ENCODE data around the gene FAM89A. TPM values are rescaled to one million over a fixed set of nuclear protein-coding genes. Genes with fewer than 3 reads are reported as not detected.

The FAM89A gene
- total RNA-seq, 4 donors from 2014 or later = 63.1 to 106 (median 94.1) TPM

DNA sequence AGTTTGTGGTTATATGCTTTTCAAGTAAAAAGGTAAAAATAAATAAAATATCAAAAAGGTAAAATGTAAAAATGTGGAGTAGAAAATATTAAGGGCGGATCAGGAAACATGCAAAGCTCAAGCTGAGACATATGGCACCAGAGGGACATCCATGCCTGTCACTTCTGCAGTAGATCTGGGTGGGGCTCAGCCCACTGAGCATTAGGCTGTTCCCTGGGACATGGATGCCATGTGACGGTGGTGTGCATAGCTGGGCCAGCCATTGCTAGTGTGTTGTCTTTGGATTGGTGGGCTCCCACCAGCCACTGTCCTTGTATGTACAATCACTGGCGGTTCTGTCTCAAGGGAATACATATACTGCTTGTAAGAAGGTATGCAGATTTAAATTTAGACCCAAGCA is 64.4 kb downstream of the FAM89A start:
- intact Hi-C loops (cut with DNase I; ENCODE audit: low total_unique reads) = no loop called here
- no peak for TF ChIP-seq POLR2A (IDR thresholded peaks at IDR 0.05)
- TF ChIP-seq, protein P1, sequence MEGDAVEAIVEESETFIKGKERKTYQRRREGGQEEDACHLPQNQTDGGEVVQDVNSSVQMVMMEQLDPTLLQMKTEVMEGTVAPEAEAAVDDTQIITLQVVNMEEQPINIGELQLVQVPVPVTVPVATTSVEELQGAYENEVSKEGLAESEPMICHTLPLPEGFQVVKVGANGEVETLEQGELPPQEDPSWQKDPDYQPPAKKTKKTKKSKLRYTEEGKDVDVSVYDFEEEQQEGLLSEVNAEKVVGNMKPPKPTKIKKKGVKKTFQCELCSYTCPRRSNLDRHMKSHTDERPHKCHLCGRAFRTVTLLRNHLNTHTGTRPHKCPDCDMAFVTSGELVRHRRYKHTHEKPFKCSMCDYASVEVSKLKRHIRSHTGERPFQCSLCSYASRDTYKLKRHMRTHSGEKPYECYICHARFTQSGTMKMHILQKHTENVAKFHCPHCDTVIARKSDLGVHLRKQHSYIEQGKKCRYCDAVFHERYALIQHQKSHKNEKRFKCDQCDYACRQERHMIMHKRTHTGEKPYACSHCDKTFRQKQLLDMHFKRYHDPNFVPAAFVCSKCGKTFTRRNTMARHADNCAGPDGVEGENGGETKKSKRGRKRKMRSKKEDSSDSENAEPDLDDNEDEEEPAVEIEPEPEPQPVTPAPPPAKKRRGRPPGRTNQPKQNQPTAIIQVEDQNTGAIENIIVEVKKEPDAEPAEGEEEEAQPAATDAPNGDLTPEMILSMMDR (IDR thresholded peaks at IDR 0.05) = no peak

DNA sequence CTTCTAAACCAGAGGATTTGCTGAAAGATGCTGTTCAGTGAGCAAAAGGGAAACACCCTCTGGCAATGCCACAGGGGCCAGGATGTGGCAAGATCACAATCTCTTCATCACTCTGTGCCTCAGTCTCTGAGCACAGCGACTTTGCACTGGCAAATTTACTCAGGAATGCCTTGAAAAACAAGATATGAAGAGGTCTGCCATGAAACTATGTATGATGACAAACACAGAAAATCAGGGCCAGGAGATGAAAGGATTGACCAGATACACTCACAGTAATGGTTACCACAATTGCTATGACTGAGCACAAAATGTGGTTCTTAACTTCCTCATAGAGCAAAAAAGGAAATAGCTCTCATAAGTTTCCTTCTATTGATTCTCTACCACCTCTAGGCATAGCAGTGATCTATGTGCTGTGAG is 67.2 kb downstream of the FAM89A start:
- 74 to 77% methylated on average over 1 of the region's 1 CpG for WGBS, 2 donors
- intact Hi-C loops (cut with DNase I; ENCODE audit: low total_unique reads) = no loop called here
- no peak overlapping the region for H3K4me3 ChIP-seq (ENCODE audit: low read depth, poor library complexity, severe bottlenecking)
- no peak for DNase-seq (ENCODE audit: low spot score in 2 of 2)
- no peak for TF ChIP-seq POLR2A (IDR thresholded peaks at IDR 0.05)

More for the DNA sequence above, 64.4 kb downstream of the FAM89A start:
- no peak overlapping the region for H3K4me3 ChIP-seq (ENCODE audit: low read depth, poor library complexity, severe bottlenecking)
- 62 to 84% methylated on average over 3 of the region's 3 CpGs for WGBS, 2 donors
- DNase-seq (ENCODE audit: low spot score in 2 of 2) = no peak

DNA sequence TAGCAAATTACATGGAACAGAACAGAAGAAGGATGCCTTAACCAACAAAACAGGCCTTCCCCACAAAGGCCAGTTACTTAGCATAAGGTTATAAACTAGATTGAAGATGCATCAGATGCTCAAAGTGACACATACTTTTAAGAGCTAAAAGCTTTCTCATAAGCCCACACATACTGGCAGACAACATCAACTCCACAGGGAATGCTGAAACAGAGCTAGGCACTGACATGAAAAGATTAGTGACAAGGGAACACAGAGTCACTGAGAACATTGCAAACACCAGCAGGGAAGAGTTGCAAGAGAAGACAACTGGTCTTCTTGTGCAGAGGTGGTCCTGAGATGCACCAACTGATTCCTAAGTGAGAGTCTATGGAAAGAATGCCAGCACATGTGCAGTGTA is 68.3 kb downstream of the FAM89A start:
- intact Hi-C loops (cut with DNase I; ENCODE audit: low total_unique reads) = no loop called here
- H3K4me3 ChIP-seq (ENCODE audit: low read depth, poor library complexity, severe bottlenecking) = no peak overlapping the region
- DNase-seq (ENCODE audit: low spot score in 2 of 2) = no peak
- TF ChIP-seq POLR2A (IDR thresholded peaks at IDR 0.05) = no peak
- TF ChIP-seq, protein P1 (IDR thresholded peaks at IDR 0.05) = no peak

DNA sequence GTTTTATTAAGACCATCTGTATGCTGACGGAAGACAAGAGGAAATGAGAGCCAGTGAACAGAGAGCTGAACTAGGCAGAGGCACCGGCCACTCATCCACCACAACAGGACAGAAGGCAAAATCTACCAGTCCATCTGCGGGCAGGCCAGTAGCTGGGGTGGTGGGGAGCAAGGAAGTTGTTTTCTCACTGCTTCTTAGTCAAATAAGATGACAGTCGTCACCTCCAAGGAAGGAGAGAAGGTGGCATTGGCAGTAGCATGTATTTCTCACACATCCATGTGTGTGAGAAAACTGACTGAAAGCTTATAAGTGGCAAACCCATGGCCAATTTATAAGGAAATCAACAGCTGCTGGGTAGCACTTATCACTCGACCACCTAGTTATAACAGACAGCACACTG is 69.6 kb downstream of the FAM89A start:
- DNase-seq (ENCODE audit: low spot score in 2 of 2) = no peak
- 82 to 86% methylated on average over 5 of the region's 5 CpGs for WGBS, 2 donors
- no peak for TF ChIP-seq POLR2A (IDR thresholded peaks at IDR 0.05)
- TF ChIP-seq, protein P1 (IDR thresholded peaks at IDR 0.05) = no peak
- no peak overlapping the region for H3K4me3 ChIP-seq (ENCODE audit: low read depth, poor library complexity, severe bottlenecking)
- intact Hi-C loops (cut with DNase I; ENCODE audit: low total_unique reads) = no loop called here

MicroRNAs within 50 kb of the gene (microRNA counts, 767-probe panel; counts per million panel counts)
- 0 to 358 counts per million in 2 donors for microRNA hsa-miR-1182

Other genes with a start within 250 kb of the FAM89A start
- 10 to 100 TPM; 71.1 to 80.1 (median 73.3) TPM for gene C1orf198, start 171.7 kb downstream of the FAM89A start, total RNA-seq
- 10 to 100 TPM in 3 of 4 donors, 1 to 10 TPM in 1; 6.6 to 34.7 (median 24.7) TPM for gene TTC13, start 61.4 kb downstream of the FAM89A start, total RNA-seq
- gene ARV1, start 61.2 kb downstream of the FAM89A start, total RNA-seq = 10 to 100 TPM; 16.6 to 23.4 (median 21.9) TPM
- gene TRIM67, start 121.8 kb upstream of the FAM89A start, total RNA-seq = under 1 TPM in 2 of 4 donors, not detected in 2; 0.03 to 0.29 TPM
- gene GNPAT, start 201.0 kb upstream of the FAM89A start, total RNA-seq = 10 to 100 TPM; 24.3 to 45.7 (median 39.9) TPM

Measured in lower leg skin (tissue), 4 donors.